Progenitor cell of endocrine pancreas (in vitro differentiated cells): ENCODE results near the gene CBL. TPM values are rescaled to one million over a fixed set of nuclear protein-coding genes. Genes with fewer than 3 reads are reported as not detected.

ENCODE experiments used
- DNase-seq: peaks from one replicate; pipeline ENCODE4 v3.0.0; 2021; ENCODE audit warnings: low spot score; ENCODE audit not compliant: unreplicated experiment
- H3K27ac Mint-ChIP-seq: 2 replicates; pipeline ENCODE4 v1.8.0; 2021; ENCODE audit warnings: mild to moderate bottlenecking, moderate library complexity, mixed read lengths
- H3K27me3 Mint-ChIP-seq: 2 replicates; pipeline ENCODE4 v1.8.0; 2021; ENCODE audit warnings: mixed read lengths
- H3K36me3 Mint-ChIP-seq: 2 replicates; pipeline ENCODE4 v1.8.0; 2022; ENCODE audit warnings: mixed read lengths; ENCODE audit not compliant: insufficient read depth
- H3K4me1 Mint-ChIP-seq: 2 replicates; pipeline ENCODE4 v1.8.0; 2021; ENCODE audit warnings: low read depth, mixed read lengths
- H3K4me3 Mint-ChIP-seq: 2 replicates; pipeline ENCODE4 v1.8.0; 2021; ENCODE audit warnings: low read depth, mild to moderate bottlenecking, moderate library complexity, mixed read lengths
- H3K9me3 Mint-ChIP-seq: 2 replicates; pipeline ENCODE4 v1.8.0; 2021; ENCODE audit warnings: low read depth, mixed read lengths
- CTCF ChIP-seq: fragments of 200-600 bp; sonication (generic); IDR thresholded peaks from one replicate; pipeline ENCODE4 v1.5.0; 2021; ENCODE audit warnings: antibody characterized with exemption, mild to moderate bottlenecking; ENCODE audit not compliant: unreplicated experiment
- total RNA-seq: library from RNA; stranded (reverse); gene quantifications from 2 replicates; pipeline ENCODE4 v1.2.1, GENCODE V29; 2021

Gene CBL
- total RNA-seq, 1 donor from 2014 or later, result 26.4 TPM

GRCh38 chr11:119316729-119317591, 110.8 kb downstream of the CBL start, which contains the start of gene MCAM:
TSS of gene MCAM (minus strand) at chr11:119317130. CDS start at chr11:119317101, 29 bp downstream.
- Mint-ChIP-seq H3K4me1 (peaks cover 20% of the 10 kb centered on the region), H3K9me3 (no peaks in the 10 kb centered on the region), H3K36me3 (peaks cover 1% of the 10 kb centered on the region), H3K4me3 (peak within 1 kb of the TSS; percentile 61), H3K27ac (no peak within 1 kb of the TSS), H3K27me3 (peaks cover 46% of the 10 kb centered on the region)
- DNase-seq, result no peak
- TF ChIP-seq CTCF, result no peak

DNA sequence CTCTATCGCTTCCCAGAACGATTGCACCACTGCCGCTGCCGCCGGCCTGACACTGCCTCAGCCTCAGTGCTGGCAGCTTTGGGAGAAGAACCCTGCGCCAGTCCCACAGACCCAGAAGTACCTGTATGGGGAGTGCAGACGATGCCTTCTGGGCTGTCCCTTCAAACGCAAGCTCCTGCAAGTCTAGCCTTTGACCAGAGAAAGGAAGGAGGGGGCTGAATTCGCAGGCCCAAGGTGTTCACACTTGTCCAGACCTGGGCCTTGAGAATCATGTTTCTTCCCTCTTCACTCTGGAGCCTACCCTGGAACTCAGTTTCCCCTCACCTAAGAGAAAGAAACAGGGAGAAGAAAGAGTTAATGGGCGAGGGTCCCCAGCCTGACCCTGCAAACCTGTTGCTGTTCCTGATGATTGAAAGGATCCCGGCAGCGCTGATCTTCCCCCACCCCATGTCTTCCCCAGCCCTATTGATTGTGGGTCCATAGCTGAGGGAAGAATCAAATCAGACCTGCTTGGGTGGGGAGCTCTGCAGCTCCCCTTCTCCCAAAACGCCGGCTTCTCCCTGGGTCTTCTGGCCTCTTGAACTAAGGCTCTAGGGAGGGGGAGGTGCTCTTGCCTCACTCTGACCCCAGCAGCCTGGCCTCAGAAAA, 111.6 kb downstream of the CBL start:
- H3K27ac Mint-ChIP-seq, result no peak overlapping the region
- H3K4me3 Mint-ChIP-seq, result peak overlapping the region; percentile 29

DNA sequence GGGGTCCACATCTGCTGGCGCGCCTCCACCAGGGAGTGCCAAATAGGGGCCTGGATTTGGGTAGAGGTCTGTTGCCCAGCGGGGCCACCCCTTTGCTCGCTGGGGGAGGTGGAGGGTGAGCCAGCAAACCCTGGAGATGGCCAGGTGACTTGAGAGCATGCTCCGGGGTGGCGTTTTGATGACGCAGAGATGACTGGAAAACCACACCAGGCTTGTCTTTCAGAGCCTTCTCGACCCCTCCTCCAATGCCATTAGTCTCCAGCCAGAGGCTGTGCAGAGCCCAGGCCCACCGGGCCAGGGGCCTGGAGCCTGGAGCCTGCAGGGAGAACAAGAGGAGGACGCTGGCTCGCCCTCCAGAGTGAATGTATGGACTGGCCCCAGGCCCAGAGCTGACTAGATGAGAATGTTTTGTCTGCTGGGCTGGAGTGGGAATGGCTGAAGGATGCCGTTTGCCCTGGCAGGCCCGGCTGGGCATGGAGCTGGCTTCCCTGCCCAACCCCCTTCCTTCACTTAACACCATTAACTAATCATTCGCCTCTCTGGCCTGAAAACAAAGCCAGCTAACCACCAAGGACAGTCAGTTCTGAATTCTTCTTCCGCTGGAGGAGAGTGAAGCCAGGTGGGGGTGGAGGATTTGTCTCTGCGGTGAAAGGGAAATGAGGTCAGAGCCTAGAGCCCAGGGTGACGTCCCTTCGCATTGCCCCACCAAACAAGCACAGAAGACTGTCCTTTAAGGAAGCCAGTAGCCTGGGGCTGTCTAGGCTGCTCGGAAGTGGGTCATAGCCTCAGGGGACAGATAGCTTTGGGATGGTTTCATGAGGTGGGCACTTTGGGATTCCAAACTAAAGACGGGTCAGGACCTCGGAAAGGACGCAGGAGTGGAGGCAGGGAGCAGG, 112.3 kb downstream of the CBL start:
- Mint-ChIP-seq H3K27ac (no peak overlapping the region), H3K27me3 (peaks cover 50% of the 10 kb centered on the region), H3K9me3 (no peaks in the 10 kb centered on the region), H3K4me3 (no peak overlapping the region), H3K36me3 (peaks cover 1% of the 10 kb centered on the region), H3K4me1 (peaks cover 20% of the 10 kb centered on the region)
- no peak for DNase-seq
- TF ChIP-seq CTCF, result no peak

More for the DNA sequence above, 111.6 kb downstream of the CBL start:
- DNase-seq, result no peak
- no peak for TF ChIP-seq CTCF
- peaks cover 20% of the 10 kb centered on the region for H3K4me1 Mint-ChIP-seq
- H3K9me3 Mint-ChIP-seq, result no peaks in the 10 kb centered on the region
- H3K27me3 Mint-ChIP-seq, result peaks cover 49% of the 10 kb centered on the region
- peaks cover 1% of the 10 kb centered on the region for H3K36me3 Mint-ChIP-seq

GRCh38 chr11:119319136-119319699, 113.1 kb downstream of the CBL start:
- peaks cover 20% of the 10 kb centered on the region for H3K4me1 Mint-ChIP-seq
- H3K27ac Mint-ChIP-seq, result no peak overlapping the region
- H3K4me3 Mint-ChIP-seq, result no peak overlapping the region
- H3K27me3 Mint-ChIP-seq, result peaks cover 51% of the 10 kb centered on the region
- no peaks in the 10 kb centered on the region for H3K36me3 Mint-ChIP-seq
- H3K9me3 Mint-ChIP-seq, result no peaks in the 10 kb centered on the region
- TF ChIP-seq CTCF, result no peak
- DNase-seq, result no peak
